B cell (primary cell): ENCODE measurements around the gene GDF11. TPM values are rescaled to one million over a fixed set of nuclear protein-coding genes. Genes with fewer than 3 reads are reported as not detected.

Experiments
- ATAC-seq: fragments of 200-7000 bp; cut with Tn5 transposase; one replicate; pipeline ENCODE4 v1.10.0; 2021; ENCODE audit warnings: low read depth, mild to moderate bottlenecking, moderate number of reproducible peaks, moderate library complexity
- CTCF ChIA-PET: fragments of 350-600 bp; sonication (Branson Sonifier 250); formaldehyde crosslinking; loops from one replicate; lab custom pipeline; 2021; ENCODE audit warnings: antibody characterized with exemption, inconsistent platforms; lab: Charles Lee
- POLR2A ChIA-PET: fragments of 350-600 bp; sonication (Branson Sonifier 250); formaldehyde crosslinking; loops from one replicate; lab custom pipeline; 2021; ENCODE audit warnings: antibody characterized with exemption; lab: Charles Lee
- DNase-seq: peaks from one replicate; pipeline ENCODE4 v3.0.0; 2013
- H2AFZ ChIP-seq: 2 replicates; pipeline ENCODE4 v1.6.1; 2012; ENCODE audit warnings: mild to moderate bottlenecking, low read depth, low read length; ENCODE audit not compliant: insufficient read depth, poor library complexity, severe bottlenecking
- H3K27ac ChIP-seq, 2 donors: 1 replicate in 1 of 2; 2 replicates in 1 of 2; pipeline ENCODE4 v1.5.1; 2012 to 2013; ENCODE audit warnings: low read length in 2 of 2, mild to moderate bottlenecking in 2 of 2, moderate library complexity in 1 of 2
- H3K27me3 ChIP-seq, 4 experiments: fragments of 200-600 bp in 1 of 4; sonication (generic) in 1 of 4; replicated peaks in 1 of 4; 1 replicate in 2 of 4; 2 replicates in 2 of 4; pipeline versions ENCODE4 v1.6.1 to v1.7.0; 2013 to 2016; ENCODE audit warnings: low read length in 3 of 4, mild to moderate bottlenecking in 2 of 4, mixed read lengths in 1 of 4, moderate library complexity in 1 of 4; ENCODE audit not compliant: insufficient read depth in 4 of 4, control insufficient read depth in 3 of 4; ENCODE audit errors: control extremely low read depth in 1 of 4
- H3K36me3 ChIP-seq, 2 experiments: replicated peaks in 1 of 2; 1 replicate in 1 of 2; 2 replicates in 1 of 2; pipeline versions ENCODE4 v1.6.1 to v1.7.1; 2013; ENCODE audit warnings: low read length in 1 of 2; ENCODE audit not compliant: insufficient read depth in 2 of 2, control insufficient read depth in 1 of 2; ENCODE audit errors: control extremely low read depth in 1 of 2, extremely low read depth in 1 of 2
- H3K4me1 ChIP-seq, 2 donors: fragments of 200-600 bp in 1 of 2; sonication (generic) in 1 of 2; 1 replicate in 1 of 2; 2 replicates in 1 of 2; pipeline versions ENCODE4 v1.5.1 to v1.6.1; 2013 to 2017; ENCODE audit warnings: low read length in 2 of 2; ENCODE audit not compliant: control insufficient read depth in 2 of 2, insufficient read depth in 2 of 2
- H3K4me2 ChIP-seq: replicated peaks from 2 replicates; pipeline ENCODE3; 2012; ENCODE audit warnings: mild to moderate bottlenecking, low read depth, low read length; ENCODE audit not compliant: poor library complexity, severe bottlenecking
- H3K4me3 ChIP-seq, 5 experiments: fragments of 200-600 bp in 1 of 5; sonication (generic) in 1 of 5; 1 replicate in 3 of 5; 2 replicates in 2 of 5; pipeline versions ENCODE4 v1.5.1 to v1.7.0; 2011 to 2016; ENCODE audit warnings: low read length in 4 of 5, mild to moderate bottlenecking in 4 of 5, low read depth in 2 of 5, control low read depth in 1 of 5, moderate library complexity in 1 of 5; ENCODE audit not compliant: insufficient read depth in 1 of 5; ENCODE audit errors: control extremely low read depth in 1 of 5, extremely low read depth in 1 of 5
- H3K79me2 ChIP-seq: fragments of 200-600 bp; sonication (generic); one replicate; pipeline ENCODE4 v1.6.0; 2016; ENCODE audit warnings: low read length; ENCODE audit not compliant: control insufficient read depth, insufficient read depth
- H3K9ac ChIP-seq: fragments of 200-600 bp; sonication (generic); 2 replicates; pipeline ENCODE4 v1.6.1; 2017; ENCODE audit warnings: mild to moderate bottlenecking, low read length, moderate library complexity
- H3K9me3 ChIP-seq, 3 donors: one replicate each; pipeline versions ENCODE4 v1.6.1 to v1.7.1; 2013; ENCODE audit warnings: low read length in 2 of 3; ENCODE audit not compliant: control insufficient read depth in 2 of 3, insufficient read depth in 1 of 3; ENCODE audit errors: control extremely low read depth in 1 of 3
- H4K20me1 ChIP-seq: 2 replicates; pipeline ENCODE4 v1.6.0; 2012; ENCODE audit warnings: mild to moderate bottlenecking, low read length; ENCODE audit not compliant: insufficient read depth, control insufficient read depth, poor library complexity, severe bottlenecking
- H3K27ac Mint-ChIP-seq: one replicate; pipeline ENCODE4 v1.8.0; 2021; ENCODE audit warnings: mixed read lengths
- H3K27me3 Mint-ChIP-seq: one replicate; pipeline ENCODE4 v1.8.0; 2021; ENCODE audit warnings: mixed read lengths
- H3K4me1 Mint-ChIP-seq: one replicate; pipeline ENCODE4 v1.8.0; 2021; ENCODE audit warnings: mixed read lengths
- H3K4me3 Mint-ChIP-seq: one replicate; pipeline ENCODE4 v1.8.0; 2021; ENCODE audit warnings: mixed read lengths
- H3K9me3 Mint-ChIP-seq: one replicate; pipeline ENCODE4 v1.8.0; 2022; ENCODE audit warnings: mixed read lengths; ENCODE audit not compliant: insufficient read depth
- EZH2 ChIP-seq: IDR thresholded peaks from 2 replicates; pipeline ENCODE4 v1.6.1; 2012; ENCODE audit warnings: borderline replicate concordance, low read depth, mild to moderate bottlenecking, moderate library complexity, low read length; ENCODE audit not compliant: insufficient read depth, poor library complexity, severe bottlenecking
- WGBS: methylation state at CpG from one replicate; pipeline ENCODE4 v1.1.5; 2013; ENCODE audit warnings: missing lambda C conversion rate; ENCODE audit not compliant: insufficient coverage; 5-methylcytosine and 5-hydroxymethylcytosine counted together
- intact Hi-C: fragments of 100-400 bp; cut with micrococcal nuclease; formaldehyde crosslinking; loops from one replicate; pipeline ENCODE4 v1.10.0; 2022
- polyA plus RNA-seq: library from polyadenylated mRNA; depleted of rRNA; stranded (reverse); fragments of >200 nt; gene quantifications from 2 replicates; pipeline ENCODE4 v1.2.3, GENCODE V29; 2012
- total RNA-seq, 2 donors: library from RNA; stranded (reverse); fragments of 120-200 nt in 1 of 2; gene quantifications; 1 replicate in 1 of 2; 2 replicates in 1 of 2; pipeline versions ENCODE4 v1.2.3 to v1.2.4, GENCODE V29; 2013 to 2022
- TF ChIP-seq, protein P1 (sequence below): fragments of 200-600 bp; IDR thresholded peaks from one replicate; pipeline ENCODE4 v1.8.0; 2022; ENCODE audit warnings: antibody characterized with exemption, mild to moderate bottlenecking

The GDF11 gene
- total and polyA plus RNA-seq, 2 donors (not counting 1 experiment from before 2014, with no cell fraction given) = 4.4 to 11.3 TPM

DNA sequence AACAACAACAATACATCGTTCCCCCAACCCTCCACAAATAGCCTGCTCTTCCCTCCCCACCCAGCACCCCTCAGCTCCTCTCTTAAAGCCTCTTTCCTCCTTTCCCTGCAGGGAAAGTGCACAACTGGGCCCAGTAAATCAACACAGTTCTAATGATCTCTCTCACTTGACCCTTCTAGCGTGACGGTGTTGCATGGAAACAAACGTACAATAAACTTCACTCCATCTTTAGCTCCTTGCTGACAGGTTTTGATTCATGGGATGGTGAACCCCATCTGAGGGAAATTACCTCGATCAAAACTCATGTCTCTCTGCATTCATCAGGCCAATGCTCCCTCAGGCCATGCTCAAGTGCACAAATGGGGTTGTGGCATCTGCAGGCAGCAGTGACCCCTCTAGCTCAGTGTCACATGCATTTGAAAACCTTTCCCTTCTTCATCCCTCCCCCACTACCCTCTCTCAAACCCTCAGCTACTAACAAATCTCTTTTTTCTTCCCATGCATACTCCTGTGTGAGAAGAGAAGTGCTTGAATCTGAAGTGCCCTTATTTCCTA is 22.9 kb downstream of the GDF11 start:
- Mint-ChIP-seq H3K27me3 (no peaks in the 10 kb centered on the region), H3K9me3 (no peaks in the 10 kb centered on the region), H3K4me3 (no peak overlapping the region), H3K27ac (peak overlapping the region; percentile 5), H3K4me1 (no peaks in the 10 kb centered on the region)
- Histone ChIP-seq H3K4me1 (no peaks in the 10 kb centered on the region), H4K20me1 (peaks cover 8% of the 10 kb centered on the region), H3K4me3 (no peak overlapping the region), H3K27ac (no peak overlapping the region), H3K9me3 (no peaks in the 10 kb centered on the region), H3K4me2 (no peak overlapping the region), H2AFZ (no peak overlapping the region), H3K9ac (no peak overlapping the region), H3K36me3 (peaks cover 6 to 50% of the 10 kb centered on the region in 2 experiments), H3K27me3 (no peaks in the 10 kb centered on the region), H3K79me2 (no peaks in the 10 kb centered on the region)
- ChIA-PET CTCF (no interaction called here), POLR2A (no interaction called here)
- DNase-seq (no peak), ATAC-seq (no peak)
- no peak for TF ChIP-seq EZH2
- TF ChIP-seq, protein P1, sequence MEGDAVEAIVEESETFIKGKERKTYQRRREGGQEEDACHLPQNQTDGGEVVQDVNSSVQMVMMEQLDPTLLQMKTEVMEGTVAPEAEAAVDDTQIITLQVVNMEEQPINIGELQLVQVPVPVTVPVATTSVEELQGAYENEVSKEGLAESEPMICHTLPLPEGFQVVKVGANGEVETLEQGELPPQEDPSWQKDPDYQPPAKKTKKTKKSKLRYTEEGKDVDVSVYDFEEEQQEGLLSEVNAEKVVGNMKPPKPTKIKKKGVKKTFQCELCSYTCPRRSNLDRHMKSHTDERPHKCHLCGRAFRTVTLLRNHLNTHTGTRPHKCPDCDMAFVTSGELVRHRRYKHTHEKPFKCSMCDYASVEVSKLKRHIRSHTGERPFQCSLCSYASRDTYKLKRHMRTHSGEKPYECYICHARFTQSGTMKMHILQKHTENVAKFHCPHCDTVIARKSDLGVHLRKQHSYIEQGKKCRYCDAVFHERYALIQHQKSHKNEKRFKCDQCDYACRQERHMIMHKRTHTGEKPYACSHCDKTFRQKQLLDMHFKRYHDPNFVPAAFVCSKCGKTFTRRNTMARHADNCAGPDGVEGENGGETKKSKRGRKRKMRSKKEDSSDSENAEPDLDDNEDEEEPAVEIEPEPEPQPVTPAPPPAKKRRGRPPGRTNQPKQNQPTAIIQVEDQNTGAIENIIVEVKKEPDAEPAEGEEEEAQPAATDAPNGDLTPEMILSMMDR = no peak
- 98% methylated on average over 5 of the region's 5 CpGs for WGBS
- intact Hi-C loops = no loop called here

DNA sequence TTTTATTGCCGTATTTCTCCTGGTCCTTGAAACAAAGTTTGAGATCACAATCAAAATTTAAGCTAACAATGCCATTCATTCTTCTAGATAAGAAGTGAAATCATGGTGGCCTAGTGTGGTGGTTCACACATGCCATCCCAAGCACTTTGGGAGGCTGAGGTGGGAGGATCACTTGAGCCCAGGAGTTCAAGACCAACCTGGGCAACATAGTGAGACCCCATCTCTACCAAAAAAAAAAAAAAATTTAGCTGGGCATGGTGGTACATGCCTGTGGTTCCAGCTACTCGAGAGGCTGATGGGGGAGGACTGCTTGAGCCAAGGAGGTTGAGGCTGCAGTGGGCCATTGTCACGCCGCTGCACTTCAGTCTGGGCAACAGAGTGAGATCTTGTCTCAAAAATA is 24.2 kb downstream of the GDF11 start:
- Histone ChIP-seq H4K20me1 (peaks cover 12% of the 10 kb centered on the region), H3K27ac (no peak overlapping the region), H3K36me3 (peaks cover 5 to 57% of the 10 kb centered on the region in 2 experiments), H3K79me2 (peaks cover 5% of the 10 kb centered on the region), H3K4me2 (no peak overlapping the region), H2AFZ (no peak overlapping the region), H3K9me3 (no peaks in the 10 kb centered on the region), H3K4me3 (no peak overlapping the region), H3K27me3 (no peaks in the 10 kb centered on the region), H3K4me1 (no peaks in the 10 kb centered on the region), H3K9ac (no peak overlapping the region)
- no peaks in the 10 kb centered on the region for H3K27me3 Mint-ChIP-seq
- no peak for DNase-seq
- WGBS = 97% methylated on average over 3 of the region's 4 CpGs
- ATAC-seq = no peak
- H3K9me3 Mint-ChIP-seq = no peaks in the 10 kb centered on the region
- intact Hi-C loops = no loop called here
- ChIA-PET POLR2A (no interaction called here), CTCF (no interaction called here)
- H3K4me1 Mint-ChIP-seq = no peaks in the 10 kb centered on the region
- H3K4me3 Mint-ChIP-seq = no peak overlapping the region
- TF ChIP-seq, protein P1 = no peak
- no peak for TF ChIP-seq EZH2
- no peak overlapping the region for H3K27ac Mint-ChIP-seq
